OCI-LY1 (cell line): ENCODE results near the gene NKAIN2.
"Not testable (repeated sequence)": the region's sequence is repeated elsewhere in the genome, so short reads cannot be mapped to it uniquely, and the experiment has no call there.

Experiments used
- H2AFZ ChIP-seq: fragments of 200-600 bp; sonication (generic), shearing (Covaris generic); 2 replicates; pipeline ENCODE4 v1.6.0; 2014; ENCODE audit warnings: antibody characterized with exemption, mild to moderate bottlenecking, low read length
- H3F3A ChIP-seq: fragments of 200-600 bp; sonication (generic), shearing (Covaris generic); 2 replicates; pipeline ENCODE4 v1.6.0; 2014; ENCODE audit warnings: mild to moderate bottlenecking, antibody characterized with exemption, low read length, moderate library complexity; ENCODE audit not compliant: insufficient read depth
- H3K27ac ChIP-seq: fragments of 200-600 bp; sonication (generic); 2 replicates; pipeline ENCODE4 v1.5.1; 2014; ENCODE audit warnings: low read length, mixed run types, mild to moderate bottlenecking, low read depth; ENCODE audit not compliant: poor library complexity, severe bottlenecking
- H3K27me3 ChIP-seq: fragments of 200-600 bp; sonication (generic); 2 replicates; pipeline ENCODE4 v1.6.0; 2014; ENCODE audit warnings: antibody characterized with exemption, mild to moderate bottlenecking, low read length, moderate library complexity; ENCODE audit not compliant: insufficient read depth
- H3K36me3 ChIP-seq: fragments of 200-600 bp; sonication (generic); 2 replicates; pipeline ENCODE4 v1.6.1; 2014; ENCODE audit warnings: mild to moderate bottlenecking, antibody characterized with exemption, low read length, moderate library complexity, mixed read lengths; ENCODE audit not compliant: insufficient read depth
- H3K4me1 ChIP-seq: fragments of 200-600 bp; sonication (generic); 2 replicates; pipeline ENCODE4 v1.5.1; 2014; ENCODE audit warnings: mild to moderate bottlenecking, low read length, moderate library complexity; ENCODE audit not compliant: insufficient read depth, severe bottlenecking
- H3K4me2 ChIP-seq: fragments of 200-600 bp; sonication (generic), shearing (Covaris generic); 2 replicates; pipeline ENCODE4 v1.6.1; 2014; ENCODE audit warnings: low read length
- H3K4me3 ChIP-seq: fragments of 200-600 bp; sonication (generic); 2 replicates; pipeline ENCODE4 v1.5.1; 2014; ENCODE audit warnings: low read length, low read depth, mild to moderate bottlenecking, mixed read lengths; ENCODE audit not compliant: poor library complexity, severe bottlenecking
- H3K79me2 ChIP-seq: fragments of 200-600 bp; shearing (Covaris generic); 2 replicates; pipeline ENCODE4 v1.6.1; 2016; ENCODE audit warnings: mixed run types, low read length, mixed read lengths; ENCODE audit not compliant: insufficient read depth
- H3K9ac ChIP-seq: fragments of 200-600 bp; sonication (generic), shearing (Covaris generic); 2 replicates; pipeline ENCODE4 v1.6.1; 2014; ENCODE audit warnings: mild to moderate bottlenecking, low read length, mixed read lengths
- H3K9me2 ChIP-seq: fragments of 200-600 bp; sonication (generic), shearing (Covaris generic); 2 replicates; pipeline ENCODE4 v1.6.1; 2014; ENCODE audit warnings: low read depth, mild to moderate bottlenecking, low read length, mixed read lengths
- H3K9me3 ChIP-seq: fragments of 200-600 bp; shearing (Covaris generic); 2 replicates; pipeline ENCODE4 v1.6.1; 2014; ENCODE audit warnings: low read length, mixed read lengths
- H4K20me1 ChIP-seq: fragments of 200-600 bp; sonication (generic), shearing (Covaris generic); 2 replicates; pipeline ENCODE4 v1.6.0; 2016; ENCODE audit warnings: mild to moderate bottlenecking, low read length; ENCODE audit not compliant: insufficient read depth
- CTCF ChIP-seq: fragments of 200-600 bp; sonication (generic), shearing (Covaris generic); IDR thresholded peaks from 2 replicates; pipeline ENCODE4 v1.5.1; 2017; ENCODE audit warnings: mild to moderate bottlenecking, antibody characterized with exemption, low read length, moderate library complexity, mixed read lengths
- EZH2 ChIP-seq: fragments of 200-600 bp; sonication (generic), shearing (Covaris generic); IDR thresholded peaks from 2 replicates; pipeline ENCODE4 v1.8.0; 2017; ENCODE audit warnings: borderline replicate concordance, mixed run types, mild to moderate bottlenecking, antibody characterized with exemption, low read length, moderate library complexity, mixed read lengths

The NKAIN2 gene

GRCh38 chr6:124462750-124463149, 659.1 kb downstream of the NKAIN2 start:
- H3K4me3 ChIP-seq: no peak overlapping the region
- no peak overlapping the region for H3K27ac ChIP-seq
- H2AFZ ChIP-seq: no peak overlapping the region
- H3K36me3 ChIP-seq: no peaks in the 10 kb centered on the region
- H3K27me3 ChIP-seq: no peaks in the 10 kb centered on the region
- H3K9me2 ChIP-seq: no peaks in the 10 kb centered on the region
- H3K9me3 ChIP-seq: no peaks in the 10 kb centered on the region
- no peaks in the 10 kb centered on the region for H3F3A ChIP-seq
- no peak overlapping the region for H3K4me2 ChIP-seq
- H3K79me2 ChIP-seq: no peaks in the 10 kb centered on the region
- TF ChIP-seq CTCF (no peak), EZH2 (no peak)
- H3K4me1 ChIP-seq: no peaks in the 10 kb centered on the region
- H3K9ac ChIP-seq: no peak overlapping the region
- H4K20me1 ChIP-seq: no peaks in the 10 kb centered on the region

- Histone ChIP-seq H3F3A (no peaks in the 10 kb centered on the region), H3K9me2 (no peaks in the 10 kb centered on the region), H3K4me1 (no peaks in the 10 kb centered on the region), H3K27me3 (no peaks in the 10 kb centered on the region), H3K36me3 (no peaks in the 10 kb centered on the region), H3K4me3 (no peak overlapping the region), H3K79me2 (no peaks in the 10 kb centered on the region), H3K4me2 (no peak overlapping the region), H2AFZ (no peak overlapping the region), H3K27ac (no peak overlapping the region), H3K9ac (no peak overlapping the region), H4K20me1 (no peaks in the 10 kb centered on the region), H3K9me3 (no peaks in the 10 kb centered on the region)
- TF ChIP-seq EZH2 (no peak), CTCF (no peak)
These were observed 659.6 kb downstream of the NKAIN2 start for GRCh38 chr6:124463271-124463670.

GRCh38 chr6:124464600-124464999, 660.9 kb downstream of the NKAIN2 start:
- H3K4me2 ChIP-seq, H3K9ac ChIP-seq, H3F3A ChIP-seq, H2AFZ ChIP-seq, H3K27ac ChIP-seq, H3K9me3 ChIP-seq, H3K79me2 ChIP-seq, H3K4me1 ChIP-seq, H3K4me3 ChIP-seq, H3K27me3 ChIP-seq, H4K20me1 ChIP-seq, H3K9me2 ChIP-seq, H3K36me3 ChIP-seq: not testable (repeated sequence)

- TF ChIP-seq CTCF (no peak), EZH2 (no peak)
- H3K27me3 ChIP-seq: no peaks in the 10 kb centered on the region
- H3K79me2 ChIP-seq: no peaks in the 10 kb centered on the region
- no peak overlapping the region for H3K9ac ChIP-seq
- no peak overlapping the region for H2AFZ ChIP-seq
- no peaks in the 10 kb centered on the region for H4K20me1 ChIP-seq
- no peaks in the 10 kb centered on the region for H3F3A ChIP-seq
- H3K36me3 ChIP-seq: no peaks in the 10 kb centered on the region
- H3K4me3 ChIP-seq: no peak overlapping the region
- no peaks in the 10 kb centered on the region for H3K9me3 ChIP-seq
- H3K4me2 ChIP-seq: no peak overlapping the region
- no peaks in the 10 kb centered on the region for H3K9me2 ChIP-seq
- no peaks in the 10 kb centered on the region for H3K4me1 ChIP-seq
- no peak overlapping the region for H3K27ac ChIP-seq
These were observed 663.3 kb downstream of the NKAIN2 start for GRCh38 chr6:124466949-124467348.
